ENCODE measurements around the gene PRKACA. TPM values are rescaled to one million over a fixed set of nuclear protein-coding genes. Genes with fewer than 3 reads are reported as not detected.

PRKACA gene
- total RNA-seq, 4 donors from 2014 or later, result 16.7 to 74.8 (median 39.5) TPM

DNA sequence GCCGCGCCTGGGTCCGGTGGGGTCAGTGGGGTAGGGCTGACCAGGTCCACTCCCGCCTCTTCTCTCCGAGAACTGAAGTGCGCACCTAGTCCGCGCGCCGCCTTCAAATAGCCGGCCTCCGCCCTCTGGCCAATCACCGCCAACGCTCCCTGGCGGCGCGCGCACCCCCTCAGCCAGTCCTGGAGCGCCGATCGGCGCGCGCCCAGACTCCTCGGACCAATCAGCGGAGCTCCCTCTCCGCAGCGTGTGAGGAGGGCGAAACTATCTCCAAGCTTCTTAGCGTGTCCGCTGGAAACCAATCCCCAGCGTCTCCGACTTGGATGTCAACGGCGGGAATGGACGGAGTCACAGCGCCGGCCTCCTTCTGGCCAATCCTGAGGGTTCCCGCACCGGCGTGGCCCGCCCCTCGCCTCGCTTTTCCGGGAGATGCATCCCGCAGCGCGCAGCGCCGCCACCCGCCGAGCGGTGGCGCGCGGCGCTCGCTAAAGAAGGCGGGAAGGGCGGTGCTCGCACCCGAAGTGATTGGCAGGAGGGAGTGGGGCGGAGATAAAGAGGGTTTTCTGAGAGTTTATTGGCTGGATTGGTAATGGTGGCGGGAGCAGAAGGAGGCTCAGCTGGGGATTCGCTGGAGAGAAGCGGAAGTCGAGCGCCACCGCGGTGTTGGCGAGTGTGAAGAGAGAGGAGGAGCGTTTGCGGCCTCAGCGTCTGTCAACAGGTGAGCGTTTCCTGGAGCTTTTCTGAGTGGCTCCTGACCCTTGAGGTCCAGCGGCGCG lies 19.1 kb upstream of the PRKACA start, which contains the start of gene ASF1B:
Gene ASF1B, minus strand, starts transcription at position 81 of the 773 bp plus-strand sequence. CDS start 133 bp downstream, outside the sequence.
- Histone ChIP-seq H3K27ac (peak within 1 kb of the TSS; percentile 94 to 96 (median 94)), H3K4me1 (peaks cover 14 to 27% (median 22%) of the 10 kb centered on the region in 4 donors), H3K27me3 (no peaks in the 10 kb centered on the region), H3K36me3 (no peaks in the 10 kb centered on the region), H3K4me3 (peak within 1 kb of the TSS; percentile 50 to 76 (median 58)), H3K9me3 (no peaks in the 10 kb centered on the region)
- WGBS, 2 donors (ENCODE audit: low coverage in 1 of 2), result 0% methylated on average over 72 of the region's 78 CpGs; no CpG with 5 or more reads in 1 of the 2 donors
- intact Hi-C loops (cut with DNase I; ENCODE audit: low total_unique reads) (loop anchor here (5.0 kb wide), 1 partner anchor 64 kb away; the partner anchor contains the start of gene MISP3), in situ Hi-C loops (cut with MboI; ENCODE audit: low pct_ligation_motif_present in 1 of 4, low pct_unique_long_range_greater_than_20kb in 1 of 4, low sequenced_read_pairs in 3 of 4) (no loop called here)
- TF ChIP-seq EP300 (IDR thresholded peaks at IDR 0.05; ENCODE audit: low read depth) (no peak), POLR2A (IDR thresholded peaks at IDR 0.05) (peak; percentile 84), POLR2AphosphoS5 (IDR thresholded peaks at IDR 0.05) (peak; percentile 80 to 88 (median 85))
- TF ChIP-seq, protein P1, sequence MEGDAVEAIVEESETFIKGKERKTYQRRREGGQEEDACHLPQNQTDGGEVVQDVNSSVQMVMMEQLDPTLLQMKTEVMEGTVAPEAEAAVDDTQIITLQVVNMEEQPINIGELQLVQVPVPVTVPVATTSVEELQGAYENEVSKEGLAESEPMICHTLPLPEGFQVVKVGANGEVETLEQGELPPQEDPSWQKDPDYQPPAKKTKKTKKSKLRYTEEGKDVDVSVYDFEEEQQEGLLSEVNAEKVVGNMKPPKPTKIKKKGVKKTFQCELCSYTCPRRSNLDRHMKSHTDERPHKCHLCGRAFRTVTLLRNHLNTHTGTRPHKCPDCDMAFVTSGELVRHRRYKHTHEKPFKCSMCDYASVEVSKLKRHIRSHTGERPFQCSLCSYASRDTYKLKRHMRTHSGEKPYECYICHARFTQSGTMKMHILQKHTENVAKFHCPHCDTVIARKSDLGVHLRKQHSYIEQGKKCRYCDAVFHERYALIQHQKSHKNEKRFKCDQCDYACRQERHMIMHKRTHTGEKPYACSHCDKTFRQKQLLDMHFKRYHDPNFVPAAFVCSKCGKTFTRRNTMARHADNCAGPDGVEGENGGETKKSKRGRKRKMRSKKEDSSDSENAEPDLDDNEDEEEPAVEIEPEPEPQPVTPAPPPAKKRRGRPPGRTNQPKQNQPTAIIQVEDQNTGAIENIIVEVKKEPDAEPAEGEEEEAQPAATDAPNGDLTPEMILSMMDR (IDR thresholded peaks at IDR 0.05), result peak; percentile 62 to 93 (median 79)
- DNase-seq, result peak; percentile 98

DNA sequence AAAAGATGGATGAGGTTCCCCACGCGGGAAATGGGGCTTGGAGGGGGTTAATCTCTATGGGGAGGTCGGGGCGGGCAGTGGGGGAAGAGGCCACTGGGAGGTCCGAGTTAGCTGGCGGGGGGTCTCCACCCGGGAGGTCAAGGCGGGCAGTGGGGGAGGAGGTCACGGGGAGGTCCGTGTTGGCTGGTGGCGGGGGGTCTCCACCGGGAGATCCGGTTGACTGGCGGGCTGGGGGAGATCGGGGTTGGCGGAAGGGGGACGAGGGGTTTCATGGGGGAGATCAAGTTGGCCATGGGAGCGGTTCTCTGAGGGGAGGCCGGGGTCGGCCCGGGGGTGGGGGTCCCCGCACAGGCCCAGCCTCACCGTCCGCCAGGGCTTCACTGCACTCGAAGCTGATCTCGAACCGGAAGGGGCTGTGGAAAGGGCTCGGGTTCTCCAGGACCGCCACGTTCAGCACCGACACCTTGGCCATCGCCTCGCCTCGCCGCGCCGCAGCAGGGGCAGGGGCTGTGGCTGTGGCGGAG lies 18.5 kb upstream of the PRKACA start:
- in situ Hi-C loops (cut with MboI; ENCODE audit: low pct_ligation_motif_present in 1 of 4, low pct_unique_long_range_greater_than_20kb in 1 of 4, low sequenced_read_pairs in 3 of 4), result no loop called here
- H3K9me3 ChIP-seq, result no peaks in the 10 kb centered on the region
- peak; percentile 24 for DNase-seq
- H3K27me3 ChIP-seq, result no peaks in the 10 kb centered on the region
- peak overlapping the region; percentile 39 to 76 (median 50) for H3K4me3 ChIP-seq
- TF ChIP-seq, protein P1 (IDR thresholded peaks at IDR 0.05), result no peak
- TF ChIP-seq POLR2AphosphoS5 (IDR thresholded peaks at IDR 0.05) (no peak), POLR2A (IDR thresholded peaks at IDR 0.05) (peak; percentile 19)
- intact Hi-C loops (cut with DNase I; ENCODE audit: low total_unique reads), result loop anchor here (5.0 kb wide), 1 partner anchor 64 kb away; the partner anchor contains the start of gene MISP3
- peak overlapping the region; percentile 72 to 96 (median 84) for H3K27ac ChIP-seq
- WGBS, 2 donors (ENCODE audit: low coverage in 1 of 2), result 0 to 1% methylated on average over 2 to 10 of the region's 38 CpGs
- H3K4me1 ChIP-seq, result peaks cover 14 to 27% (median 22%) of the 10 kb centered on the region in 4 donors
- no peaks in the 10 kb centered on the region for H3K36me3 ChIP-seq

DNA sequence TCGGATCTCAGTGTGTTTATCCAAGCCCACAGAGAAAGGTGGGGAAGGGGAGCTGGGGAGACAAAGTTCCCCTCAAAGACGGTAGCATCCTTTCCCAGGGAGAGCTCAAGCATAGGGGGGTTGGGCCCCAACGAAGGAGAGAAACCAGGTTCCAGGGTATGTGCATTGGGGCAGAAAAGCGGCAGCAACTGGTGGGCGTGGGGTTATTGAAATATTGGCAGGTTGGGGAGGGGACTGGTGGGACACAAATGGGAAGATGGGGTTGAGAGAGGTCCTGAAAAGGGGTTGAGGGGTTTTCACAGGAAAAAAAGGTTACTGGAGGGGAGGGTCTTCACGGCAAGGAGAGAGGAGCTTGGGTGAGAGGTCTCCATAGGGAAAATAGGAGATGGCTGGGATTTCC lies 17.8 kb upstream of the PRKACA start:
- in situ Hi-C loops (cut with MboI; ENCODE audit: low pct_ligation_motif_present in 1 of 4, low pct_unique_long_range_greater_than_20kb in 1 of 4, low sequenced_read_pairs in 3 of 4), result no loop called here
- Histone ChIP-seq H3K27ac (no peak overlapping the region), H3K27me3 (no peaks in the 10 kb centered on the region), H3K4me3 (peak overlapping the region in 1 of 4 donors; percentile 50), H3K4me1 (peaks cover 14 to 27% (median 22%) of the 10 kb centered on the region in 4 donors), H3K9me3 (no peaks in the 10 kb centered on the region), H3K36me3 (no peaks in the 10 kb centered on the region)
- WGBS, 2 donors (ENCODE audit: low coverage in 1 of 2), result 11 to 28% methylated on average over 4 to 6 of the region's 6 CpGs
- no peak for TF ChIP-seq EP300 (IDR thresholded peaks at IDR 0.05; ENCODE audit: low read depth)
- TF ChIP-seq POLR2AphosphoS5 (IDR thresholded peaks at IDR 0.05), result no peak
- TF ChIP-seq, protein P1 (IDR thresholded peaks at IDR 0.05), result no peak
- TF ChIP-seq POLR2A (IDR thresholded peaks at IDR 0.05), result no peak
- intact Hi-C loops (cut with DNase I; ENCODE audit: low total_unique reads), result loop anchor here (5.0 kb wide), 1 partner anchor 63 kb away; the partner anchor contains the start of gene MISP3
- DNase-seq, result no peak

DNA sequence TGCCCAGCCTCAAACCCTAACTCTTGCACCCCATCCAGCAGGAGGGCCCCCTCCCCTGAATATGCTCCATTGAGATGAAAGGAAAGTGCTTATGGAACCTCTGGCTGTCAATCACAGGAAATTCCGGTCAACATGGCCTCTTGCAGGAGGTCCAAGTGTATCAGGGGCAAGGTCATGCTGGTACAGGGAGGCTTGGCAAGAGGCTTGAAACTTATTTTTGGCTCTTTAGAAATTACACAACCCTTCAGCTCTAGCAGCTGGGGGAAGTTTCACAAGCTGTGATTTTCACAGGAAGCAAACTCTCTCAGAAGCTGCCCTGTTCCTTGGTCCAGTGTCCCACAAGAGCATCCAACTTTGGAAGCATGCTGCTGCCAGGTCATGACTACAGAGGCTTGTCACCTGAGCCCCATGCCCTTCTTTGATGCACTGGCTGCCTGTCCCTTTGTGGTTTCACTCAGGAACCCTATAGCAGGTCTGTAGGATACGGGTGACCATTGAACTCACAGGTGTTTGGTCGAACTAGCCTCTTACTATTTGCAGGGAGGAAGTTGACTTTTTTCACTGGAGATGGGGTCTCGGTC lies 10.5 kb upstream of the PRKACA start:
- DNase-seq, result no peak
- 83% methylated on average over 4 of the region's 4 CpGs; no CpG with 5 or more reads in 1 of the 2 donors for WGBS, 2 donors (ENCODE audit: low coverage in 1 of 2)
- Histone ChIP-seq H3K27me3 (no peaks in the 10 kb centered on the region), H3K4me1 (no peaks in the 10 kb centered on the region), H3K9me3 (no peaks in the 10 kb centered on the region), H3K4me3 (no peak overlapping the region), H3K27ac (peak overlapping the region in 1 of 4 donors; percentile 13), H3K36me3 (no peaks in the 10 kb centered on the region)
- TF ChIP-seq POLR2A (IDR thresholded peaks at IDR 0.05), result no peak
- no peak for TF ChIP-seq POLR2AphosphoS5 (IDR thresholded peaks at IDR 0.05)
- TF ChIP-seq, protein P1 (IDR thresholded peaks at IDR 0.05), result no peak
- no peak for TF ChIP-seq EP300 (IDR thresholded peaks at IDR 0.05; ENCODE audit: low read depth)
- intact Hi-C loops (cut with DNase I; ENCODE audit: low total_unique reads) (no loop called here), in situ Hi-C loops (cut with MboI; ENCODE audit: low pct_ligation_motif_present in 1 of 4, low pct_unique_long_range_greater_than_20kb in 1 of 4, low sequenced_read_pairs in 3 of 4) (no loop called here)
